Left lobe of liver (tissue), 2 donors: Measurements from ENCODE around the gene ITGB2. TPM values are rescaled to one million over a fixed set of nuclear protein-coding genes. Genes with fewer than 3 reads are reported as not detected.
"Not testable (repeated sequence)": the region's sequence is repeated elsewhere in the genome, so short reads cannot be mapped to it uniquely, and the experiment has no call there.

Source experiments
- ATAC-seq: fragments of 200-7000 bp; cut with Tn5 transposase; one replicate; pipeline ENCODE4 v1.9.1; 2020; ENCODE audit warnings: mild to moderate bottlenecking, moderate library complexity
- DNase-seq: peaks from one replicate; pipeline ENCODE4 v3.0.0-alpha.2; 2020; ENCODE audit warnings: low spot score
- total RNA-seq: library from RNA; stranded (reverse); gene quantifications from one replicate; pipeline ENCODE4 v1.2.1, GENCODE V29; 2021
- donor health status: DM: no; HTN: no; CAD: no; lungs with moderate emphysema.
- donor health status: DM: no; HTN: yes; CAD: no.

Gene ITGB2
- total RNA-seq, 1 donor from 2014 or later, result 13.6 TPM

DNA sequence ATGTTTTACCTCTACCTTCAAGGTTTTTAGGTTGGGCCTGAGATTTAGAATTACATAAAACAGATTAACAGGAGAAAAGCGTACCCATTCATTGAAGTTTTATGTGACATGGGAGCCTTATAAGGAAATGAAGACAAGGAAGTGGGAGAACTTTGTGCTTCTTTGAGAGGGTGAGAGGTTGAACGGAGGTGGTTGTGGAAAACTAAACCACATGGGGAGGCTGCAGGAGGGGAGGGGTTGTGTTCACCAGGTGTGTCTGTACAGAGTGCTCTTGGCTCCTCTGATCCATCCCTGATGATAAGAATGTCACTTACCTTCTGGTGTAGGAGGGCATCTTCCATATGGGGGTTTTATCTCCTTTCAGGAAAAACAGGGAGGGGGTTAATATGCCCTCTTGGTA, 21.9 kb upstream of the ITGB2 start:
- ATAC-seq (no peak), DNase-seq (no peak)

- no peak for ATAC-seq
- no peak for DNase-seq
These were observed 20.9 kb upstream of the ITGB2 start for GRCh38 chr21:44941567-44941966.

DNA sequence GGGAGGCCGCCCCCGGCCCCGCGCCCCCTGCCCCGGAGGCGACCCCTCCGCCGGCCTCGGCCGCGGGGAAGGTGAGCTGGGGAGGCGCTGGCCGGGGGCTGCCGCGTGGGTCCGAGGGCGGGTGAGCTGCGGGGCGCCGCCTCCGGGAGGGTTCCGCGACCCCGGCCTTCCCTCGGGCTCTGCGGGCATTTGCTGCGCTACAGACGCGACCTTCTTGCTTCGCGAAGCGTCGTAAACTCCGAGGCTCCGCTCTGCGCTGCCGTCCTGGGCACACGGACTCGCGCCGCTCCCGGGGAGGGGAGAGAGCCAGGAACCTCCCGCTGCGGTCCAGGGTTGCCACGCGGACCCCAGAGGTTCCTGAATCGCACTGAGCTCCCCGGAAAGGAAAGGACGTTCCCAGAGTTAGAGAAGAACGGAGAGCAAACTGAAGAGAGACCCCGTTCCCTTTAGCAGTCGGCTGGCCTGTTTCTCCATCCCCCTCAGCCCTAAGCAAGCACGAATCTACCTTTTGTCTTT, 19.5 kb upstream of the ITGB2 start:
- DNase-seq, result no peak
- ATAC-seq, result peak; percentile 34

DNA sequence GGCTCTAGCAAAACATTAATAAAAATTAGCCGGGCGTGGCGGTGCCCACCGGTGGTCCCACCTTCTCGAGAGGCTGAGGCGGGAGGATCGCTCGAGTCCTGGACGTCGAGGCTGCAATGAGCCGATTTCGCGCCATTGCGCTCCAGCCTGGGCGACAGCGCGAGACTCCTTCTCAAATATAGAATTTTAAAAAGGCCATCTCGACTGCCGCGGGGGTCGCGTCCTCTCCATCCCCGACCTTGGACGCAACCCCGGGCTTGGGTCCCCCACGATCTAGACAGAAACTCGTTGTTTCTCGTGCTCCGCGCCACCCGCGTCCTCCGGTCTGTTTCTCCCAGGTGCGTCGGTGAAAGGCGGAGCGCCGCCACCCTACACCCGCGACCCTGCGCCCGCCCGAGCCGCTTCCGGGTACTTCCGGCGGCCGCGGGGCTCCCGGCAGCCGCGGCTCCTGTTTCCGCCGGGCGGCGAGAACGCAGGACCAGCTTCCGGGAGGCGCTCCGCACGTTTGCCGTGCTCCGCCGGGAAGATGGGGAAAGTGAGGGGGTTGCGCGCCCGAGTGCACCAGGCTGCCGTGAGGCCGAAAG, 18.9 kb upstream of the ITGB2 start, which contains the start of gene SLX9:
TSS of gene SLX9 (plus strand) at position 498 of the 584 bp plus-strand sequence. CDS start at position 527, 29 bp downstream.
- DNase-seq (peak; percentile 81), ATAC-seq (peak; percentile 92)

DNA sequence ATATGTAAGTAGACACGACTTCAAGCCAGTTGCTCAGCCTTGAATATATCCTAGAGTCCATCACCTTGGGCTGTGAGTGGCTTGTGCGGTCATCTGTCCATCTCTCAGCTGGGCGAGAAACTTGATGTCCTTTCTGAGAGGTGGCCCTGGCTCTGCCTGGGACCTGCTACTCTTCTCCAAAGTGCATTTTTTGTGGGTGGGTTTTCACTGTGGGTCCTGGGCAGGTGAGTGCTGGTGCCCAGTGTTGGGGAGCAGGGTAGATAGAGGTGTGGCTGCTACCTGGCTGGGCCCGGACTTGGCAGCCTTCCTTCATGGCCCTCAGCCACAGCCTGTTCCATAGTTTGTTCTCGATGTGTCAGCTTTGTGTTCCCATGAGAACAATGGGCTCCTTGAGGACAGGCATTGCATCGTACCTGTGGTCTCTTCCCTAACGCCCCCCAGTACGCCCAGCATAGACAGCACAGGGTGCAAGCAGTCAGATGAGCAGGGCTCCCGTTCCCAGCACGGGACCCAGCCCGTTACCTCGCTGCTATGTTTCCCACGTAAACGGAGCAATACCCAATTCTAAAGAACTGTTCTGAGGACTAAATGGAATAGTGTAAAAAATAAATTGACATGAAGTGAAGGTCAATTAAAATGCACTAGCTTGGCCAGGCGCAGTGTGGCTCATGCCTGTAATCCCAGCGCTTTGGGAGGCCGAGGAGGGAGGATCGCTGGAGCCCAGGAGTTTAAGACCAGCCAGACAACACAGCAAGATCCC, 18.3 kb upstream of the ITGB2 start:
- DNase-seq, result no peak
- peak; percentile 25 for ATAC-seq

- DNase-seq (no peak), ATAC-seq (no peak)
These were observed 14.8 kb upstream of the ITGB2 start for GRCh38 chr21:44935533-44935927.

- DNase-seq (no peak), ATAC-seq (no peak)
These were observed 14.3 kb upstream of the ITGB2 start for GRCh38 chr21:44934797-44935532.

DNA sequence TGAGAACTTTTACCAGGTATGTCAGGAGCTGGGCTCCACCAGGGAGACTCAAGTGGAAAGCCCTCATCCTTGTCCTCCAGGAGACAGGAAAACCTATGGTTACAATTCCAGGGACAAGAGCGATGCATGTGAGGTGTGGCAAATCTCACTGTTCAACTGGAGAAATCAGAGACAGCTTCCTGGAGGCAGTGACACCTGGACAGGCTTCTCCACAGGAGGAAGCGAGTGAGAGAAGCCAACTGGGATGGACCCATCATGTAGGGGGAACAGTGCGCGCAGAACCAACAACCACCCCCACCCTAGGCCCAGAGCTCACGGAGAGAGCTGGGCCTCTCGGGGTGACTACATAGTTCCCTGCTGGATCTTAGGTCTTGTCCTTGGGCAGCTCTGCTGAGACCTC, 13.6 kb upstream of the ITGB2 start:
- DNase-seq, result no peak
- ATAC-seq, result no peak

GRCh38 chr21:44933918-44934260, 13.2 kb upstream of the ITGB2 start:
- ATAC-seq (no peak), DNase-seq (no peak)

DNA sequence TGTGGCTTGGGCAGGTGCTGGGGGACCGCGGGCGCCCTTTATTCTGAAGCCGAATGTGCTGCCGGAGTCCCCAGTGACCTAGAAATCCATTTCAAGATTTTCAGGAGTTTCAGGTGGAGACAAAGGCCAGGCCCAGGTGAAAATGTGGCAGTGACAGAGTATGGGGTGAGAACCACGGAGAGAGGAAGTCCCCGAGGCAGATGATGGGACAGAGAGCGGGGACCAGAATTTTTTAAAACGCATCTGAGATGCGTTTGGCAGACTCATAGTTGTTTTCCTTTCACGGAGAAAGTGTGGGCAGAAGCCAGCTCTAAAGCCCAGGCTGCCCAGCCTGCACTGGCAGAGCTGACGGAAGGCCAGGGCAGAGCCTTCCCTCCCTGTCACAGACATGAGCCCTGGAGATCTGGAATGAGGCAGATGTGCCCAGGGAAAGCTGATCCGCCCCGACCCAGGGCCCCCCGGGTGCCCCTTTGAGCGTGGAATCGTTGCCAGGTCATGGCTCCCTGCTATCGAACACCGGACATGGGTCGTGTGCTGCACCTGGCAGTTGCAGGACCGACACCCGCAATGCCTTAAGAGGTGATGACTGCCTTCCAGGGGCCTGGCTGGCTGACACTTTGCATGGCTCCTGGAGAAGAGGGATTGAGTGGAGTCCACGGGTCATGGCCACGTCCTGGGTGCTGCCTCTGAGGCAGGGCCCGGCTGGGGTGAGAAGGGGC, 12.7 kb upstream of the ITGB2 start:
- DNase-seq (no peak), ATAC-seq (no peak)

DNA sequence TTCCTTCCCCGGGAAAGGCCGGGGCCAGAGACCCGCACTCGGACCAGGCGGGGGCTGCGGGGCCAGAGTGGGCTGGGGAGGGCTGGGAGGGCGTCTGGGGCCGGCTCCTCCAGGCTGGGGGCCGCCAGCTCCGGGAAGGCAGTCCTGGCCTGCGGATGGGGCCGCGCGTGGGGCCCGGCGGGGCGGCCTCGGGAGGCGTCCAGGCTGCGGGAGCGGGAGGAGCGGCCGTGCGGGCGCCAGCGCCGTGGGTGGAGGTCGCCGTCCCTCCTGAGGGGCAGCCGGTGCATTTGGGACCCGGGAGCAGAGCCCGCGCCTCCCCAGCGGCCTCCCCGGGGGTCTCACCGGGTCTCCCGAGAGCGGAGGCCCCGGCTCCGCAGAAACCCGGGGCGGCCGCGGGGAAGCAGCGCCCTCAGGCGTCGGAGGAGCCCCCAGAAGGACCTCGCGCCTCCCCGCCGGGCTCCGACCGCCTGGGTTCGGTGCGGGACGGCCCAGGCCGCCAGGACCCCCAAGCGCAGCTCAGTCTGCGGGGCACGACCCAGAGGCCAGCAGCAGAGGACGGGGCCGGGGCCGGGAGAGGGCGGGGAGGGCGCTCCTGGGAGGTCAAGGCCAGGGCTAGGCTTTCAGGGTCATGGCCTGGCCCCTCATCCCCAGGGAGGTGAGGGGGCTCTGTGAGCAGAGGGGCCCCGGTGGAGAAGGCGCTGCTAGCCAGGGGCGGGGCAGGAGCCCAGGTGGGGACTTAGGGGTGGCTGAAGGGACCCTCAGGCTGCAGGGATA, 11.9 kb upstream of the ITGB2 start:
- ATAC-seq, result peak; percentile 76
- DNase-seq, result peak; percentile 67

- DNase-seq, result peak; percentile 72
- peak; percentile 73 for ATAC-seq
These were observed 11.1 kb upstream of the ITGB2 start for GRCh38 chr21:44931501-44932407.

DNA sequence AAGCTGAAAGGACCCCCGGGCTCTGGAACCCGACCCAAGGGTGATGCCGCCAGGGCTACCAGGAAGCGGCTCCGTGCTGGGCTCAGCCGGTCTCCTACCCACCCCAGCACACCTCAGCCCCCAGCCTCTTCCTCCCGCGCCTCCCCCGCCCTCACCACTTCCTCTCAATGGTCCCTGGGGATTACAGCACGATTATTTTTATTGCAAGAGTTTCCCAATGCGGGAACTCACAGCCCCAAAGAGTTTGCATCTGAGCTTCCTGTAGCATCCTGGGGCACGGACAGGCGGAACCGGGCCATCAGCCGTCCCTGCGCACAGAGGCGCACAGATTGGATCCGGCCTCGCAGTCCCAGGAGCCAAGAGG, 10.4 kb upstream of the ITGB2 start:
- DNase-seq (no peak), ATAC-seq (no peak)

DNA sequence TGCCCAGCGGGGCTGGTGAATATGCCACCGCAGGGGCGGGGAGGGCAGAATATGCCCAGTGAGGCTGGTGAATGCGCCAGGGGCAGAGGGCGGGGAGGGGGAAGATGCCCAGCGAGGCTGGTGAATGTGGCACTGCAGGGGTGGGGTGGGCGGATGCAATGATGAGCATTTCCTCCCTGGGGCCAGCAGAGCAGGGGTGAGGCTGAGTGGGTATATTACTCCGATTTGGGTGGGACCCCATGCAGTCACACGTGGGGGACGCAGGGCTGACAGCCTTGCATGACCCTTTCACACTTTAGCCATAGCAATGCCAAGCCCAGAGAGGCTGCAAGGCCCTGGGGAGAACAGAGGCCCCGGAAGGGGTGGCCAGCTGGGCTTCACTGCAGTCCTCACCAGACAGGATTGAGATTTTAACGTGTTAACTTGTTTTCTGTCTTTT, 9.9 kb upstream of the ITGB2 start:
- DNase-seq (no peak), ATAC-seq (no peak)

DNA sequence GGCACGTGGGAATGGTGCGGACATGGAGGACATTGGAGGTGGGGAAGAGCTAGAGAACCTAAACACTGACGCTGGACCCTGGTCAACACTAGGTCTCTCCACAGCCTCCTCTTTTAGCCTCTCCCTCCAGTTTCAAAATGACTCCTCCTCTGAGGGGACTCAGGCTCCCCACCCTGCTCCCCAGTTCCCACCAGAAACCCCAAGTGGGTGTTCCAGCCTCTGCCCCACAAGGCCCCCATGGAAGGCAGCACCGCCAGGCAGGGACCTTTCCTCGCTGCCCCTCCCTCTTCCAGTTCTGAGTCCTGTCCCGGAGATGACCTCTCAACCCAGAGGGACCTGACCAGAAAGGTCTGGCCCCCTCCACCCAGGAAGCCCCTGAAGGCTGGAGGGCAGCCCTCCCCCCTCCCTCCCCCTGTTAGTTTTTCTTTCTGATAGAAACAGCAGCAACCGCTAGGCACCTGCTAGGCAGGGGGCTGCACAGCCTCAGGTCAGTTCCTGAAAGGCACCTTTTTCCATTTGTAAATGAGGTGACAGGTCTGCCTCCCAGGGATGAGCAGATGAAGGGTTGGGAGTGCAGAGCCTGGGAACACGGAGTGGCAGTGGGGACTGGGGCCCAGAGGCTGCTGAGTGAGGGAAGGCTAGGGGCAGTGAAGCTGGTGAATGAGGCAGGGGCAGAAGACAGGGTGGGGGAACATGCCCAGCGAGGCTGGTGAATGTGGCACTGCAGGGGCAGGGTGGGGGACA, 9.3 kb upstream of the ITGB2 start:
- DNase-seq (no peak), ATAC-seq (no peak)

DNA sequence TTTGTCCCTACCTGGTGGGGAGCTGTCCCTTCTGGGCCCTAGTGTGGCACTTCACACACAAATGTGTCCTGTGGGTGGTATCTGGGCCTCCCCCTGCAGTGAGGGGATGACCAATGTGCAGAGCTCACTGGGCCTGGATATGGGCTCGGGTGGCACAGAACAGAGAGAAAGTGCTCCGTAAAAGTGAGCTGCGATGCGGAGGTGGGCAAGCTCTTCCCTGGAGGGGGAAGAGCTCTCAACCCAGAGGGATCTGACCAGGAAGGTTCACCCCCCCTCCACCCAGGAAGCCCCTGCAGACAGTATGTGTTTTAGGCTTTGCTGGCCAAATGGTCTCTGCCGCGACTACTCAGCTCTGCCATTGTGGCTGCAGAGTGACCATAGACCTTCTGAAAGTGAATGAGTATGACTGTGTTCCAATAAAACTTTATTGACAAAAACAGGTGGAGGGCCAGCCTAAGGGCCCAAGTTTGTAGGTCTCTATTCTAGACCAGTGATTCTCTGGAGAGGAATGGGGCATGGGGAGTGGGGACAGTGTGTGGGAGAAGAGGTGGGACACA, 8.6 kb upstream of the ITGB2 start:
- ATAC-seq (no peak), DNase-seq (no peak)

DNA sequence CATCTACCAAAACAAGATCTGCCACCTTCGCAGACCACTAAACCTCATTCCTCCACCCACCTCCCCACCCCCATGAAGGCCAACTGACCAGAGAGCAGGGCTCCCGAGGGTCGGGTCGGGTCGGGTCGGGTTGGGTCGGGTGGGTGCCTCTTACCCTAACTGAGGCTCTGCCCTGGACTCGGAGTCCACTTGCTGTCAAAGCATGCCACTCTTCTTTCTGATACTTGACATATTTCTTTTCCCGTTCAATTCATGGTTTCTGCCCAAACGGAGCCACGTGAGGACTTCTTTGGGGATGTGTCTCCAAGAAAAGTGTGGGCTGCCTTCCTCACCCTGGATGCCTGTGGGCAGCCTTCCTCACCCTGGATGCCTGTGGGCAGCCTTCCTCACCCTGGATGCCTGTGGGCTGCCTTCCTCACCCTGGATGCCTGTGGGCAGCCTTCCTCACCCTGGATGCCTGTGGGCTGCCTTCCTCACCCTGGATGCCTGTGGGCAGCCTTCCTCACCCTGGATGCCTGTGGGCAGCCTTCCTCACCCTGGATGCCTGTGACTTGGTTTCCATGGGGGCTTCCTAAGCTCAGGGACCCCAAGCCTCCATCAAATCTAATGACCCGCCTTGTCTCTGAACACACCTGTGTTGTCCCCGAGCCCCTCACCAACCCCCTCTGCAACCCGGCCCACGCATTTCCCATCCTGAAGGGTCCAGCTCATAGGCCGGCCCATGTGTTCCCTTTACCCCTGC, 8.0 kb upstream of the ITGB2 start:
- not testable (repeated sequence) for DNase-seq, ATAC-seq
